Measurements from ENCODE around the gene SLC4A8.
A peak's percentile ranks its signal among the peaks of the same experiment; 100 is the strongest.

Gene SLC4A8

DNA sequence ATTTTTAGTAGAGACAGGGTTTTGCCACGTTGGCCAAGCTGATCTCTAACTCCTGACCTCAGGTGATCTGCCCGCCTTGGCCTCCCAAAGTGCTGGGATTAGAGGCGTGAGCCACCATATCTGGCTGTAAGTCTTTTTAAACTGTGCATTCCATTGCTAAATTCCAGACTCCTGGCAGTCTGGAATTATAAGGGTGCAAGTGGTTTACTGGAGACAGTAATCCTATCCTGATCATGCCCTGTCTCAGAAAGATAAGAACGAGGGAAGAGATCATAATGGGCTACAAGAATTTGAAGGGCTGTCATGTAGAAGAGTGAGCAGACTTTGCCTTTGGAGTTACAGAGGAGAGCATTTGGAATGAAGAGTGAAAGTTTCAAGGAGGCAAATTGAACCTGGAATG is 6.8 kb upstream of the SLC4A8 start:
- Histone ChIP-seq H4K91ac (ENCODE audit: low read depth, low read length, poor library complexity) (no peak overlapping the region), H4K8ac (ENCODE audit: low read depth, low read length) (no peak overlapping the region), H2BK120ac (ENCODE audit: low read depth, low read length) (no peak overlapping the region), H3K23ac (ENCODE audit: low read depth, low read length, poor library complexity) (no peak overlapping the region), H2BK12ac (ENCODE audit: low read length) (no peak overlapping the region), H2AFZ (ENCODE audit: low read length) (no peak overlapping the region), H3K14ac (ENCODE audit: low read length) (no peak overlapping the region), H2AK5ac (ENCODE audit: low read depth, low read length) (no peak overlapping the region), H3K18ac (ENCODE audit: low read length) (no peak overlapping the region), H3K4me2 (ENCODE audit: insufficient read depth, low read length, poor library complexity, severe bottlenecking) (no peak overlapping the region), H2BK15ac (ENCODE audit: low read length) (no peak overlapping the region), H3K79me1 (ENCODE audit: low read depth, low read length) (no peaks in the 10 kb centered on the region), H3K9me3 (replicated peaks in 1 of 2; ENCODE audit: control insufficient read depth in 2 of 2, insufficient read depth in 1 of 2, low read depth in 1 of 2, low read length in 2 of 2) (no peaks in the 10 kb centered on the region), H3K4ac (ENCODE audit: low read length) (no peak overlapping the region), H2BK5ac (ENCODE audit: low read length) (no peak overlapping the region), H3K27me3 (ENCODE audit: control insufficient read depth in 3 of 3, insufficient read depth in 3 of 3, low read depth in 1 of 3, low read length in 3 of 3) (no peaks in the 10 kb centered on the region), H3K4me3 (ENCODE audit: low read length in 2 of 2) (no peak overlapping the region), H3K27ac (replicated peaks; ENCODE audit: low read length) (no peak overlapping the region), H3K4me1 (ENCODE audit: control insufficient read depth in 2 of 2, insufficient read depth in 1 of 2, low read depth in 1 of 2, low read length in 2 of 2) (peaks cover 4 to 26% of the 10 kb centered on the region in 2 donors), H3K9ac (ENCODE audit: low read depth, low read length, poor library complexity) (no peak overlapping the region), H3K36me3 (replicated peaks in 1 of 2; ENCODE audit: control insufficient read depth in 2 of 2, insufficient read depth in 2 of 2, low read length in 2 of 2) (no peaks in the 10 kb centered on the region)
- no CpG with 5 or more reads among the region's 4 CpGs for WGBS, 2 donors (ENCODE audit: extremely low coverage in 2 of 2, insufficient read length in 2 of 2, insufficient replicate concordance in 1 of 2)
- DNase-seq (ENCODE audit: low spot score) = no peak

DNA sequence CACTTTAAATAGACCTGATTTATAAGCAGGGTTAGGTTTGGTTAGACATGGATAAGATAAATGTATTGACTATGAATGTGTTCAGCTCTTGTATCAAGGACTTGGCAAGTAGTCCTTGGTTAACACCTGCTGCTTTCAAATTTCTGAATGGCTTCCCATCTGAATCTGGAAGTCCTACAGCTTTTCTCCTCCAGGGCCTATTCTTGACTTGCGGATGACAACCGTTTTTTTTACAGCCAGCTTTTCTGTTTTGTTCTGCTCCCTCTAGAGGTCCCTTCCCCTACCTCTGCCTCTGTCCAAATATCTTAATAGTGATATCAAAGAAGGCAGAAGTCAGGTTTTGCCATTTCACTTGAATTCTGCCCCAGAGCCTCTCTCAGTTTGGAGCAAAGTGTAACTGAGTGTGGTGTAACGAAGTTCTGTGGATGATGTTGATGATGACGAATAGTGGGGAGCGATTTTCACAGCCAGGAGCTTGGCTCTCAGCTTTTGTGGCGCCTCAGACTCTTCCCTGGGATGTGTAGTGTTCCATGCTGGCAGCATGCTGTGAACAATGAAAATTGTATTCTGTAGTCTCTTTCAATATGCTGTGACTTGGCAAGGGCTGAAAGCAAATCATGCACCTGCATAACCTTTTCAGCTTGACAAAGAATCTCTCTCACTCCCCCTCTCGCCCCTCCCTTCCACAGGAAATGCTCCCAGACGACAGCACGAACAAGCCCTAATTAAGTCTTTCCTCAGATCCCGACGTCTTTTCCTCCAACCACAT is 5.0 kb upstream of the SLC4A8 start:
- Histone ChIP-seq H2BK5ac (ENCODE audit: low read length) (no peak overlapping the region), H4K8ac (ENCODE audit: low read depth, low read length) (no peak overlapping the region), H3K23ac (ENCODE audit: low read depth, low read length, poor library complexity) (no peak overlapping the region), H3K36me3 (replicated peaks in 1 of 2; ENCODE audit: control insufficient read depth in 2 of 2, insufficient read depth in 2 of 2, low read length in 2 of 2) (no peaks in the 10 kb centered on the region), H3K4me3 (ENCODE audit: low read length in 2 of 2) (no peak overlapping the region), H3K4me2 (ENCODE audit: insufficient read depth, low read length, poor library complexity, severe bottlenecking) (peak overlapping the region; percentile 26), H4K91ac (ENCODE audit: low read depth, low read length, poor library complexity) (no peak overlapping the region), H3K4me1 (ENCODE audit: control insufficient read depth in 2 of 2, insufficient read depth in 1 of 2, low read depth in 1 of 2, low read length in 2 of 2) (peaks cover 8 to 35% of the 10 kb centered on the region in 2 donors), H2AFZ (ENCODE audit: low read length) (peak overlapping the region; percentile 43), H3K27me3 (ENCODE audit: control insufficient read depth in 3 of 3, insufficient read depth in 3 of 3, low read depth in 1 of 3, low read length in 3 of 3) (no peaks in the 10 kb centered on the region), H2BK15ac (ENCODE audit: low read length) (no peak overlapping the region), H2BK120ac (ENCODE audit: low read depth, low read length) (no peak overlapping the region), H3K9ac (ENCODE audit: low read depth, low read length, poor library complexity) (no peak overlapping the region), H3K18ac (ENCODE audit: low read length) (no peak overlapping the region), H3K4ac (ENCODE audit: low read length) (no peak overlapping the region), H2BK12ac (ENCODE audit: low read length) (no peak overlapping the region), H3K79me1 (ENCODE audit: low read depth, low read length) (no peaks in the 10 kb centered on the region), H3K14ac (ENCODE audit: low read length) (no peak overlapping the region), H3K27ac (replicated peaks; ENCODE audit: low read length) (peak overlapping the region; percentile 22), H2AK5ac (ENCODE audit: low read depth, low read length) (no peak overlapping the region), H3K9me3 (replicated peaks in 1 of 2; ENCODE audit: control insufficient read depth in 2 of 2, insufficient read depth in 1 of 2, low read depth in 1 of 2, low read length in 2 of 2) (no peaks in the 10 kb centered on the region)
- no CpG with 5 or more reads among the region's 11 CpGs for WGBS, 2 donors (ENCODE audit: extremely low coverage in 2 of 2, insufficient read length in 2 of 2, insufficient replicate concordance in 1 of 2)
- no peak for DNase-seq (ENCODE audit: low spot score)

DNA sequence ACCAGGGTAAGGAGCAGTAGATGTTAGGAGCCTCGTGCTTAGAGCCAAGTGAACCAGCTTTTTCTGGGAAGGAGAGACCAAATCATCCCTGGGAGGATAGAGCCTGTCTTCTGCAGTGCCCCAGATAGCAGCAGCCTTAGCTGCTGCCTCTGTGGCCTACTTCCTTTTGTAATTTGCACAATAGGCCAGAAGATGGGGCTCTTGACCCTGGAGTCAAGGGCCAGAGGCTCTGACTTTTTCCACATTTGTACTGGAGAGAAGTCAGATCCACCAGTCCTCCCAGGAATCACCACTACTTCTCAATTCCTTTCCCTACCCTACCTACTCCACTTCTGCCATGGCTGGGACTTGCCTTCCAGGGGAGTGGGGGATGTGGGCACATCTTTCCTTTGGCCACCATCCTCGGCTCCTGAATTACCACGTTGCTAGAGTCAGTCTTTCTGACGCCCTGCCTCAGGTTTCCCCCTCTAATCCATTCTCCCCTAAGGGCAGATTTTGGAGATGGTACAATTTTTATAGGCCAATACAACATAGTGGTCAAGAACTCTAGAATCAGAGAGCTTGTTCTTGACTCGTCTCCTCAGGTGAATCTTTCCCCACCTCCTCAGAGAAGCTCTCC is 3.3 kb upstream of the SLC4A8 start:
- H2BK120ac ChIP-seq (ENCODE audit: low read depth, low read length) = no peak overlapping the region
- no peak overlapping the region for H3K18ac ChIP-seq (ENCODE audit: low read length)
- no peaks in the 10 kb centered on the region for H3K36me3 ChIP-seq (replicated peaks in 1 of 2; ENCODE audit: control insufficient read depth in 2 of 2, insufficient read depth in 2 of 2, low read length in 2 of 2)
- H3K27ac ChIP-seq (replicated peaks; ENCODE audit: low read length) = no peak overlapping the region
- H3K9me3 ChIP-seq (replicated peaks in 1 of 2; ENCODE audit: control insufficient read depth in 2 of 2, insufficient read depth in 1 of 2, low read depth in 1 of 2, low read length in 2 of 2) = no peaks in the 10 kb centered on the region
- peak overlapping the region; percentile 32 for H2AFZ ChIP-seq (ENCODE audit: low read length)
- no peak overlapping the region for H4K8ac ChIP-seq (ENCODE audit: low read depth, low read length)
- no peaks in the 10 kb centered on the region for H3K27me3 ChIP-seq (ENCODE audit: control insufficient read depth in 3 of 3, insufficient read depth in 3 of 3, low read depth in 1 of 3, low read length in 3 of 3)
- H2BK5ac ChIP-seq (ENCODE audit: low read length) = no peak overlapping the region
- no peak overlapping the region for H3K14ac ChIP-seq (ENCODE audit: low read length)
- H4K91ac ChIP-seq (ENCODE audit: low read depth, low read length, poor library complexity) = no peak overlapping the region
- WGBS, 2 donors (ENCODE audit: extremely low coverage in 2 of 2, insufficient read length in 2 of 2, insufficient replicate concordance in 1 of 2) = no CpG with 5 or more reads among the region's 5 CpGs
- no peaks in the 10 kb centered on the region for H3K79me1 ChIP-seq (ENCODE audit: low read depth, low read length)
- H2BK12ac ChIP-seq (ENCODE audit: low read length) = no peak overlapping the region
- H3K9ac ChIP-seq (ENCODE audit: low read depth, low read length, poor library complexity) = no peak overlapping the region
- H2AK5ac ChIP-seq (ENCODE audit: low read depth, low read length) = no peak overlapping the region
- DNase-seq (ENCODE audit: low spot score) = peak; percentile 69
- H3K23ac ChIP-seq (ENCODE audit: low read depth, low read length, poor library complexity) = no peak overlapping the region
- H3K4me1 ChIP-seq (ENCODE audit: control insufficient read depth in 2 of 2, insufficient read depth in 1 of 2, low read depth in 1 of 2, low read length in 2 of 2) = peaks cover 10 to 41% of the 10 kb centered on the region in 2 donors
- no peak overlapping the region for H3K4me3 ChIP-seq (ENCODE audit: low read length in 2 of 2)
- no peak overlapping the region for H3K4ac ChIP-seq (ENCODE audit: low read length)
- H2BK15ac ChIP-seq (ENCODE audit: low read length) = no peak overlapping the region
- no peak overlapping the region for H3K4me2 ChIP-seq (ENCODE audit: insufficient read depth, low read length, poor library complexity, severe bottlenecking)

DNA sequence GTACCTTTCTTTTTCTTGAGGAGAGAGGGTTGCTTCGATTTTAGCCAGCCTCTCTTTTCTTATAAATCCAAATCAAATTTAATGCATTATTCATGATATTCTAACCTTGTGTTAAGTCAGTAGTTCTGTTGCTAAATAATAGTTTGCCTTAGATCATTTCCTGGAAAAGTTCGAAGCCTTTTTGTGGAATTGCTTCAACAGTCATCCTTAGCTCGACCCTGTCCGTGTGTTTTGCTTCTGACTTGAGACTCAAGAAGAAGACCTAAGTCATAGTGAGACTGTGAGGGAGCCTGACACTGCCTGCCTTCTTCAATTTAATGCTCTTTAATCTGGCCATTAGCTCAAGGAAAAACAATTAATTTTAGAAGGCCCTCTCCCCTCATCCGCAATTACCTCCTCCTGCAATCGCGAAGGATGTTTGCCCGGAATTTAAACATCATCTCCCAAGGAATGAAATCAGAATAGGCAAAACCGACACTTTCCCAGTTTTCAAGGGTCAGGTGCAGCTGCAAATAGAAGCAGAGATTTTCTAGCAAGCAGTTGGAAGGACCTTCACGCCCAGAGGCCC is 453 bp upstream of the SLC4A8 start:
- Histone ChIP-seq H3K27me3 (ENCODE audit: control insufficient read depth in 3 of 3, insufficient read depth in 3 of 3, low read depth in 1 of 3, low read length in 3 of 3) (no peaks in the 10 kb centered on the region), H2AFZ (ENCODE audit: low read length) (peak overlapping the region; percentile 75), H3K36me3 (replicated peaks in 1 of 2; ENCODE audit: control insufficient read depth in 2 of 2, insufficient read depth in 2 of 2, low read length in 2 of 2) (no peaks in the 10 kb centered on the region), H3K27ac (replicated peaks; ENCODE audit: low read length) (peak overlapping the region; percentile 18), H3K4me2 (ENCODE audit: insufficient read depth, low read length, poor library complexity, severe bottlenecking) (no peak overlapping the region), H3K18ac (ENCODE audit: low read length) (no peak overlapping the region), H3K9me3 (replicated peaks in 1 of 2; ENCODE audit: control insufficient read depth in 2 of 2, insufficient read depth in 1 of 2, low read depth in 1 of 2, low read length in 2 of 2) (no peaks in the 10 kb centered on the region), H3K9ac (ENCODE audit: low read depth, low read length, poor library complexity) (no peak overlapping the region), H3K79me1 (ENCODE audit: low read depth, low read length) (no peaks in the 10 kb centered on the region), H2BK15ac (ENCODE audit: low read length) (no peak overlapping the region), H3K4me3 (ENCODE audit: low read length in 2 of 2) (peak overlapping the region in 1 of 2 donors; percentile 22), H2BK5ac (ENCODE audit: low read length) (no peak overlapping the region), H4K91ac (ENCODE audit: low read depth, low read length, poor library complexity) (no peak overlapping the region), H4K8ac (ENCODE audit: low read depth, low read length) (no peak overlapping the region), H3K4ac (ENCODE audit: low read length) (no peak overlapping the region), H2BK120ac (ENCODE audit: low read depth, low read length) (no peak overlapping the region), H2BK12ac (ENCODE audit: low read length) (no peak overlapping the region), H3K14ac (ENCODE audit: low read length) (no peak overlapping the region), H2AK5ac (ENCODE audit: low read depth, low read length) (no peak overlapping the region), H3K4me1 (ENCODE audit: control insufficient read depth in 2 of 2, insufficient read depth in 1 of 2, low read depth in 1 of 2, low read length in 2 of 2) (peaks cover 10 to 30% of the 10 kb centered on the region in 2 donors), H3K23ac (ENCODE audit: low read depth, low read length, poor library complexity) (no peak overlapping the region)
- WGBS, 2 donors (ENCODE audit: extremely low coverage in 2 of 2, insufficient read length in 2 of 2, insufficient replicate concordance in 1 of 2) = no CpG with 5 or more reads among the region's 10 CpGs
- no peak for DNase-seq (ENCODE audit: low spot score)

Measured in neuronal stem cell (in vitro differentiated cells).